Mesothelial cell of epicardium (in vitro differentiated cells): ENCODE data around the gene PTPN1. TPM values are rescaled to one million over a fixed set of nuclear protein-coding genes. Genes with fewer than 3 reads are reported as not detected.

Experiments used
- DNase-seq, 2 experiments: peaks; one replicate each; pipeline ENCODE4 v3.0.0; 2021; ENCODE audit warnings: low spot score in 2 of 2; ENCODE audit not compliant: unreplicated experiment in 2 of 2
- H3K27ac Mint-ChIP-seq: 2 replicates; pipeline ENCODE4 v1.8.0; 2021; ENCODE audit warnings: mixed read lengths
- H3K27me3 Mint-ChIP-seq: 2 replicates; pipeline ENCODE4 v1.8.0; 2021; ENCODE audit warnings: low read depth, mixed read lengths
- H3K36me3 Mint-ChIP-seq: 2 replicates; pipeline ENCODE4 v1.8.0; 2021; ENCODE audit warnings: mixed read lengths
- H3K4me1 Mint-ChIP-seq: 2 replicates; pipeline ENCODE4 v1.8.0; 2021; ENCODE audit warnings: mixed read lengths
- H3K4me3 Mint-ChIP-seq: 2 replicates; pipeline ENCODE4 v1.8.0; 2021; ENCODE audit warnings: mild to moderate bottlenecking, moderate library complexity, mixed read lengths
- H3K9me3 Mint-ChIP-seq: 2 replicates; pipeline ENCODE4 v1.8.0; 2021; ENCODE audit warnings: mixed read lengths
- CTCF ChIP-seq: fragments of 200-600 bp; sonication (generic); IDR thresholded peaks from one replicate; pipeline ENCODE4 v1.5.0; 2021; ENCODE audit warnings: antibody characterized with exemption; ENCODE audit not compliant: unreplicated experiment
- total RNA-seq: library from RNA; stranded (reverse); gene quantifications from 3 replicates; pipeline ENCODE4 v1.2.1, GENCODE V29; 2021

Gene PTPN1
- total RNA-seq, 1 donor from 2014 or later, result 27.7 TPM

DNA sequence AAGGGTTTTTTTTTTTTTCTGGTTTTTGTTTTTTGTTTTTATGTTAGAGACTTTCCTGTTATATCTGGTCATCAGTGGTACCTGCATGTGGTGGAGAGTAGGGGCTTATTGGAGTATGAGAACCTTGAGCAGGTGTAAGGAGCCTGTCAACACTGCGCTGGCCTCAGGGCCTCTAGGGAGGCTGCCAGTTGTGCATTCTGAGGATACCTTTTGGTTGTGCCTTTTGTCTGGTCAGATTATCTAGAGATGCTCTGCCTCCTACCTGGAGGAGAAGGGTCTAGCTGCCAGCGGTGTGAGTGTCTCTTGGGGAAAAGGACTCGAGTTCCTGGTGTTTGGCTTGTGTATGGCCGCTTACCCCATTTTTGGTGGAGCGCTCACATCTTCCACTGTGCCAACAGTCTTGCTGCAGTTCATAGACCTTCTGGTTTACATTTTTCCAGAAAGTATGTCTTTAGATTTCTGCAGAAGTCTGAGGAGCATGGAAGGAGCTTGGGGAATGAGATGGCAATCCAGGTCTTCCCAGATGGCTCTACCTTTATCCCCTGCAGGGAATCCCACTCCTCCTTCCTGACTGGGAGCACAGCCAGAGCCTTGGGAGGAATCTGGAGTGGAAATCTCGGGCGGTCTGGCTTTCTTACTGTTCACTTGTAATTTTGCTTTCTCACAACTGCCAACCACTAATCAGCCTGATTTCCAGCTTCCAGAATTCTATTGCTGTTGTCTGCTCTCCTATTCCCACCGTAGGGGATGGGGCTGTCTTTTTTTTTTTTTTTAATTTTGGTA, 49.9 kb downstream of the PTPN1 start:
- H3K27ac Mint-ChIP-seq, result peak overlapping the region; percentile 60
- no peaks in the 10 kb centered on the region for H3K27me3 Mint-ChIP-seq
- TF ChIP-seq CTCF, result no peak
- H3K4me3 Mint-ChIP-seq, result no peak overlapping the region
- H3K4me1 Mint-ChIP-seq, result peaks cover 26% of the 10 kb centered on the region
- H3K36me3 Mint-ChIP-seq, result peaks cover 11% of the 10 kb centered on the region
- no peaks in the 10 kb centered on the region for H3K9me3 Mint-ChIP-seq
- no peak for DNase-seq

DNA sequence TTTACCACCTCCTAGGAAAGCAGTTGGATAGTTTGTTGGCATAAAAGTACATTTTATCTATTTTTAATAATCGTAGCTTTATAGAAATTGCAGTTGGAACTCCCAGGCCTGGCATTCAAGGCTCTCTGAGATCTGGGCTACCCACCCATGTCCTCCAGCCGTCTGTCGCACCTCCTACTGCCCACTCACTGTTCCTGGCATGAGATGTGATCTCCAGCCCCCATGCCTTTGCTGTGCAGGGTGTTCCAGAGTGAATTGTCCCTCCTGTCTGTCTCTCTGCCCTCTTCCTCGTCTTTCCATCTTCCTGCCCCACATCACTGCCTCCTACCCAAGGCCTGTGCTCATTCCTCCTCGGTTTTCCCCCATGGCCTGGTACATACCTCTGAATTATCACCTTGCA, 50.7 kb downstream of the PTPN1 start:
- Mint-ChIP-seq H3K4me1 (peaks cover 31% of the 10 kb centered on the region), H3K27me3 (no peaks in the 10 kb centered on the region), H3K4me3 (no peak overlapping the region), H3K36me3 (peaks cover 8% of the 10 kb centered on the region), H3K9me3 (no peaks in the 10 kb centered on the region), H3K27ac (peak overlapping the region; percentile 81)
- no peak for TF ChIP-seq CTCF
- no peak for DNase-seq

- no peaks in the 10 kb centered on the region for H3K27me3 Mint-ChIP-seq
- peak in 1 of 2 experiments; percentile 46 for DNase-seq
- peak overlapping the region; percentile 8 for H3K4me3 Mint-ChIP-seq
- no peak for TF ChIP-seq CTCF
- peaks cover 31% of the 10 kb centered on the region for H3K4me1 Mint-ChIP-seq
- no peaks in the 10 kb centered on the region for H3K9me3 Mint-ChIP-seq
- peaks cover 8% of the 10 kb centered on the region for H3K36me3 Mint-ChIP-seq
- H3K27ac Mint-ChIP-seq, result peak overlapping the region; percentile 81
Measured at GRCh38 chr20:50561379-50562078, 51.3 kb downstream of the PTPN1 start.

GRCh38 chr20:50562262-50562701, 52.1 kb downstream of the PTPN1 start:
- H3K36me3 Mint-ChIP-seq, result peaks cover 12% of the 10 kb centered on the region
- peak overlapping the region; percentile 81 for H3K27ac Mint-ChIP-seq
- peaks cover 31% of the 10 kb centered on the region for H3K4me1 Mint-ChIP-seq
- TF ChIP-seq CTCF, result no peak
- no peak overlapping the region for H3K4me3 Mint-ChIP-seq
- no peaks in the 10 kb centered on the region for H3K9me3 Mint-ChIP-seq
- no peak for DNase-seq
- no peaks in the 10 kb centered on the region for H3K27me3 Mint-ChIP-seq

DNA sequence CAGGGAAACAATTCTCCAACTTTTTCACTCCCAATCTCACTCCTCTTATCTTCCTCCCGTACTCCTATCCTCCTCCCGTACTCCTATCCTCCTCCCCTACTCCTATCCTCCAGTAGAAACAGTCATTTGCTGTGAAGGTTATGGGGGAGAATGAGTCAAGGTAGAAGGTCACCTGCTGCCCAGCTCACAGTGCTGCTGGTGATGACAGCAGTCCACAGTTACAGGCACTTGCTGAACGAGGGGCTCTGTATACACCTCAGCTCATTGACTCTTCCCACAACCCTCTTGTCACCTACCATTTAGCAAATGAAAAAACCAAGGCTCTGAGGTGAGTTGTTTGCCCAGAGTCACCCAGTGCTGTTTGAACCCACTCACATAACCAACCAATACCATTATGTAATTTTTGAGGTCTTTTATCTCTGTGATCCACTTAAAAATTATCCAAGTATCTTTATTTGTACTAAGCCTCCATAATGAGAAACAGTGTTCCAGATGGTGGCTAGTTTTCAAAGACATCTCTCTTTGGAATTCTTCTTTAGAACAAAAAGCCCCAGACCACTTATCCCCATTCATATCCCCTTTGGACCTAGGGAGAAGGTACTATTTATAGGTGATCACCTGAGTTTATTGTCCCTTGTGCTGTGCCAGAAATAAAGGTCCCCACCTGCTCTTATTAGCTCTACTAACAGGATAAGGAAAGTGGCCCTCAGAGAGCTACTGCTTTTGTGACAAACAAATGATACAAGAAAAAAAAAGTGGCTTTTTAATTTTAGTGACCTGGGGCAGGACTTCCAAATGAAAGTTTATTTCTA, 53.2 kb downstream of the PTPN1 start:
- H3K27me3 Mint-ChIP-seq, result no peaks in the 10 kb centered on the region
- H3K4me3 Mint-ChIP-seq, result no peak overlapping the region
- H3K4me1 Mint-ChIP-seq, result peaks cover 31% of the 10 kb centered on the region
- DNase-seq, result no peak
- H3K36me3 Mint-ChIP-seq, result peaks cover 12% of the 10 kb centered on the region
- H3K9me3 Mint-ChIP-seq, result no peaks in the 10 kb centered on the region
- no peak for TF ChIP-seq CTCF
- peak overlapping the region; percentile 47 for H3K27ac Mint-ChIP-seq
